GM18861 (cell line): Measurements from ENCODE around the gene SLC16A1.
"Not testable (repeated sequence)": the region's sequence is repeated elsewhere in the genome, so short reads cannot be mapped to it uniquely, and the experiment has no call there.

Experiments used
- ATAC-seq: cut with Tn5 transposase; IDR thresholded peaks from one replicate; pipeline ENCODE4 v1.9.1; 2021; ENCODE audit not compliant: unreplicated experiment

SLC16A1 gene

DNA sequence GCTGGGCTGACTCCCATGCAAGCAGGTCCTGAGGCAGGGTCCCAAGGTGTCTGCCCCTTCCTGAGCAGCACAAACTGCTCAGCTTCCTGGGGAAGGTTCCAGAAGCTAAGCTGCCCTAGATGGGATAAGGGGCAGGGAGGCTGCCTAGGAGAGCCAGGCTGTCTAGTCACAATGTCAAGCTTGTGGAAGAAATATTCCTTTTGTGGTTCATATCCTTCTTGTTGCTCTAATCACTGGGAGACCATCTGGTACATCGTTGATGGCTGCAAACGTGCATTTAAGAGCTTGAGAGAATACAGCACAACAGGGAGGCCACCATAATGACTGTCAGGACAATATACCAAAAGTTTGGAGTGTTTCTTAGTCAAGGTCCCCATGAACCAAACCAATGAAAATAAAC is 67.4 kb downstream of the SLC16A1 start:
- no peak for ATAC-seq

GRCh38 chr1:112887599-112888283 is 68.3 kb downstream of the SLC16A1 start:
- ATAC-seq = no peak

DNA sequence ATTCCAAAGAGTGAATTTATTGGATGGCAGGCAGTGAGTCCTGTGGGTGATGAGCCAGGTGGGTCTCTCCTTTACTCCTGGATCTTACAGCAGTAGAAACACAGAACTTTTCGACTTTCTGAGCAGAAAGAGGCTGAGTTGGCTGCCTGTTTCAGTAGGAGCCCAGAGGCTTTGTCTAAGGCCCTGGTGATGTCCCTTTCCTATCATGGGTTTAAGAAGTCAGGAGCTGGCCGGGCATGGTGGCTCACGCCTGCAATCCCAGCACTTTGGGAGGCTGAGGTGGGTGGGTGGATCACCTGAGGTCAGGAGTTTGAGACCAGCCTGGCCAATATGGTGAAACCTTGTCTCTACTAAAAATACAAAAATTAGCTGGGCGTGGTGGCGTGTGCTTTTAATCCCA is 71.0 kb downstream of the SLC16A1 start:
- not testable (repeated sequence) for ATAC-seq

GRCh38 chr1:112882271-112882744 is 73.7 kb downstream of the SLC16A1 start:
- no peak for ATAC-seq

GRCh38 chr1:112881742-112882127 is 74.3 kb downstream of the SLC16A1 start:
- ATAC-seq = no peak

DNA sequence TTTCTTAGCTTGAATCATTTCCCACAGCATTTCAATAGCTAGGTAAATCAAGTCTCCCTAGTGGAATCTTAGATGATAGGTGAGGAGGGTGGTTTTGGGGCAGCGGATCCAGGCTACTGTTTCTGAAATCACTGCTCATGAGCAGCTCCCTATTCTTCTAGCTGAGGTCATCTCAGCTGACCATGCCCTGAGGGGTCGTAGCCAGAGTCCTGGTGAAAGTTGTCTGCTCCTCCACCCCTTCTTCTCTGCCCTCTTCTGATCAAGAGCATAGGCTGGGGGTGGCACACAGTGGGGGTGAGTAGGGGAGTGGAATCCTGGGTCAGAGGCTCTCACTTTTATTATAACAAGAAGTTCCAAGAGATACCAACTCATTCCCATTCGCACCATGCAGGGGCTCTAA is 76.2 kb downstream of the SLC16A1 start:
- no peak for ATAC-seq

DNA sequence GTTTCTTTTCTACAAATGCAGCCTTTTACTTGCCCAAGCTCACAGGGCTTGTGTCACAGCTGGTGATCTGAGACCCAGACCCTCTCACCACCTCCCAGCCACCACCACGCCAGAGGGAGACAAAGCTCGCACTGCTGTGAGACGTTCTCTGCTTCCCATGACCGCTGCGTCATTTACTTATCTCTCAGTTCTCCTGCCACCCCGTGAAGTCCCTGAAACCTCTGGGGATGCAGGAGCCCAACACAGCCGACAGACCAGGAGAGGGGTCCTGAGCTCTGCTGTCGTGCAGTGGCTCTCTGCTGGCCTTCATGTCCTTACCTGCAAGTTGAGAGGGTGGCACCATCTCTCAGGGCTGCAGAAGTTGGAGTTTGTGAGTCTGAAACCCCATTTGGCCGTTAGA is 77.7 kb downstream of the SLC16A1 start:
- no peak for ATAC-seq

DNA sequence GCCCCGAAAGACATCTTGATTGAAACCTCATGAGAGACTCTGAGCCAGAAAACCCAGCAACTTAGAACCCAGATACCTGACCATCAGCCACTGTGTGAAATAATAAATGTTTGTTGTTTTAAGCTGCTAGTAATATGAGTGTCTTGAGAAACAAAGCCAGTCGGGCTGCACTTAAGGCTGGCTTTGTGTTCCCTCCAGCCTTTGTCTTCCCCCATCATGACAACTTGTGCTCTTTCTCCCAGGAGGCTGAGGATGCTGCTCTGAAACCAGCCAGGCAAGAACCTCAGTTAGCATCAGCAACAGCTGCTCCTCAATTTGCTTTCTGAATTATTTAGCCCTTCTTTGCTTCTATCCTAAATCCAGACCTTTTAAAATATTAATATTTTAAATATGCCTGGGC is 78.2 kb downstream of the SLC16A1 start:
- no peak for ATAC-seq

DNA sequence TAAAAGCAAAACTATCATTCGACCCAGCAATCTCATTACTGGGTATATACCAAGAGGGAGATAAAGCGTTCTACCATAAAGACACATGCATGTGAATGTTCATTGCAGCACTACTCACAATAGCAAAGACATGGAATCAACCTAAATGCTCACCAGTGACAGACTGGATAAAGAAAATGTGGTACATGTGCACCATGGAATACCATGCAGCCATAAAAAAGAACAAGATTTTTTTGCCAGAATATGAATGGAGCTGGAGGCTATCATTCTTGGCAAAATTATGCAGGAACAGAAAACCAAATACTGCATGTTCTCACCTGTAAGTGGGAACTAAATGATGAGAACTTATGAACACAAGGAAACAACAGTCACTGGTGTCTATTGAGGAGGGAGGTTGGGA is 79.7 kb downstream of the SLC16A1 start:
- no peak for ATAC-seq

DNA sequence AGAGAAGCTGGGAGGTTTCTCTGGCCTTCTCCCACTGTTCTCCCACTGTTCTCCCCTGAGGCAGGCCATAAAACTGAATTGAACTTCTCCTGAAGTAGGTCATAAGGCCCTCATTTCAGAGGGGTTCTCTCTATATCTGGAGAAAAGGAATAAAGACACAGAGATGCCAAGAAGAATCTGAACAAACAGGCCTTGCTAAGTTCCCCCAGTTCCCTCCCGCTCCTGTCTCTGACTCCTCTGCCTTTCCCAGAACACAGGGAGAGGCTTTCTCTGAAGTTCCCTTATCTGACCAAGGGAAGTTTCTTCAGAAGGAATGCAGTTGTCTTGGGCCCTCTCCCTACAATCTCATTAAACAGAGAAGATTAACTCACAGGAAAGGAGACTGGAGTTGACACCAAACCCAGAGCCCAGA is 83.4 kb downstream of the SLC16A1 start:
- ATAC-seq = no peak

GRCh38 chr1:112870887-112871646 is 84.9 kb downstream of the SLC16A1 start:
- no peak for ATAC-seq

DNA sequence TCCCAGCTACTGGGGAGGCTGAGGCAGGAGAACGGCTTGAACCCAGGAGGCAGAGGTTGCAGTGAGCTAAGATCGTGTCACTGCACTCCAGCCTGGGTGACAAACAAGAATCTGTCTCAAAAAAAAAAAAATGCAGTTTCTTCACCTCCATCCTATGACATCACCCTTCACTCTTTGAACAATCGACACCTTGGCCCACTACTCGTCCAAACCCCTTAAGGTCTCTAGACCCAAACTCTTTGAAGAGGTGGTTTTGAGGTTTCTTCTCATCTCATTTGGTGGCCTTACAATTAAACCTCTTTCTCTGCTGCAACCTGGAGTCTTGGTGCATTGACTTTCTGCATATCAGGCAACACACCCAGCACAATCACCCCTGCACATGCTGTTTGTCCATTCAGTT is 86.1 kb downstream of the SLC16A1 start:
- no peak for ATAC-seq

DNA sequence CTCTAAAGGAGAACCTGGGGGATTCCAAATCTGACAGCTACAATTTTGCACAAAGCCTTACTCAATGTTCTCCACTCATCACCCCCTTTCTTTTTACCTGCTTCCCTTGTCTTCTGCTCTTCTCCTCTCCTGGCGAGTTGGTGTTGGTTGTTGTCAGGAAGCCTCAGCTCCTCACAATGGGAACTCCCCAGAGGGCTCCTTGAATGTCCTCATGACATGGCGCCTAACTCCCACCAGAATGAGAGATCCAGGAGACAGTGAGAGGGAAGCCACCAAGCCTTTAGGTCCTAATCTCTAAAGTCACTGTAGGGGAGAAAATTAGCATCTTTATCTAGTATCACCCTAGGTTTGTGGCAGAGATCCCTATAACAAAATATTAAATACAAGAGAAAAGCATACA is 87.8 kb downstream of the SLC16A1 start:
- ATAC-seq = no peak

DNA sequence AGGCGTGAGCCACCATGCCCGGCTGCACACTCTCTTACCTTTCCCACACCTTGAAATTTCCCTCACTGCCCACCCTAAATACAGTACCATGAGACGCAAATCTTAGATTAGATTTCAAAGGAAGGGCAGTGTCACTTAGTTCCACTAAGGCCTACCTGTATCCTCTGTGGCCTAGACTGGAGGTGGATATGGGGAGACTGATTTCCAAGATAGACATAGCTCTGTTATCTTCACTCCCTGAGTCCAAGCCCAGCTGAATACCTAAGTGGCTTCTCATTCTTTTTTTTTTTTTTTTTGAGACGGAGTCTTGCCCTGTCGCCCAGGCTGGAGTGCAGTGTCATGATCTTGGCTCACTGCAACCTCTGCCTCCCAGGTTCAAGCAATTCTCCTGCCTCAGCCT is 89.0 kb downstream of the SLC16A1 start:
- no peak for ATAC-seq

DNA sequence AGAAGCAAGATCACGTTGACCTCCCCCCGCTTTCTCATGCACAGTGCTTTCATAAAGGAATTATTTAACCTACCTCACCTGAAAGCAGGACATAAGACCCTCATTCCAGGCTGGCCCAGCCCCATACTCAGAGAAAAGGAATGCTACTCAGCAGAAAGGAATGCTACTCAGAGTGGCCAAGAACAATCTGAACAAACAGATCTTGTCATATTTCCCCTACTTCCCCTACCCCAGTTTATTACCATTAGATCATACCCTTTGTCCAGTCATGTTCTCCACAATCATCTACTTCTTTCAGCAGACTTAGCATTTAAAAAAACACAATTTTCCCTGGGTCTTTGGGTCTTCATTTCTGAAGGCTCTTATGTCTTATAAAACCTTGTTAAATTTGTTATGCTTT is 89.8 kb downstream of the SLC16A1 start:
- ATAC-seq = no peak

GRCh38 chr1:112862753-112863426 is 93.1 kb downstream of the SLC16A1 start:
- ATAC-seq = no peak
